Loucy (cell line): ENCODE data around the gene CHEK2.

Source experiments
- H2AFZ ChIP-seq: fragments of 200-600 bp; sonication (generic); 2 replicates; pipeline ENCODE4 v1.6.0; 2016; ENCODE audit warnings: antibody characterized with exemption, mild to moderate bottlenecking, low read length, moderate library complexity
- H3F3A ChIP-seq: fragments of 200-600 bp; 2 replicates; pipeline ENCODE4 v1.6.0; 2016; ENCODE audit warnings: antibody characterized with exemption, low read depth, mild to moderate bottlenecking
- H3K27me3 ChIP-seq: fragments of 200-600 bp; sonication (generic); 2 replicates; pipeline ENCODE4 v1.6.1; 2014; ENCODE audit warnings: low read length, mild to moderate bottlenecking; ENCODE audit not compliant: insufficient read depth, poor library complexity, severe bottlenecking
- H3K36me3 ChIP-seq: fragments of 200-600 bp; sonication (generic); 2 replicates; pipeline ENCODE4 v1.6.1; 2016; ENCODE audit warnings: low read length; ENCODE audit not compliant: insufficient read depth
- H3K4me1 ChIP-seq: fragments of 200-600 bp; sonication (generic); 2 replicates; pipeline ENCODE4 v1.5.1; 2014; ENCODE audit warnings: low read length, mild to moderate bottlenecking; ENCODE audit not compliant: insufficient read depth, poor library complexity, severe bottlenecking
- H3K4me2 ChIP-seq: fragments of 200-600 bp; sonication (generic); 2 replicates; pipeline ENCODE4 v1.6.0; 2014; ENCODE audit warnings: antibody characterized with exemption, low read length, low read depth, mild to moderate bottlenecking; ENCODE audit not compliant: poor library complexity, severe bottlenecking
- H3K4me3 ChIP-seq: fragments of 200-600 bp; sonication (generic); 2 replicates; pipeline ENCODE4 v1.5.1; 2014; ENCODE audit warnings: low read length, mild to moderate bottlenecking, mixed read lengths; ENCODE audit not compliant: poor library complexity, severe bottlenecking
- H3K79me2 ChIP-seq: fragments of 200-600 bp; sonication (generic); 2 replicates; pipeline ENCODE4 v1.6.1; 2014; ENCODE audit warnings: low read length; ENCODE audit not compliant: insufficient read depth
- H3K9ac ChIP-seq: fragments of 200-600 bp; sonication (generic); 2 replicates; pipeline ENCODE4 v1.6.0; 2014; ENCODE audit warnings: mild to moderate bottlenecking, low read depth, low read length, moderate library complexity; ENCODE audit not compliant: poor library complexity, severe bottlenecking
- H3K9me2 ChIP-seq: fragments of 200-600 bp; sonication (generic); replicated peaks from 2 replicates; pipeline ENCODE4 v1.6.1; 2016; ENCODE audit warnings: low read depth, low read length, mixed read lengths
- H3K9me3 ChIP-seq: fragments of 200-600 bp; sonication (generic); 2 replicates; pipeline ENCODE4 v1.6.1; 2014; ENCODE audit warnings: mild to moderate bottlenecking, antibody characterized with exemption, low read length, low read depth; ENCODE audit not compliant: insufficient read depth
- H4K20me1 ChIP-seq: fragments of 200-600 bp; sonication (generic); 2 replicates; pipeline ENCODE4 v1.6.0; 2014; ENCODE audit warnings: antibody characterized with exemption, low read length, mild to moderate bottlenecking; ENCODE audit not compliant: insufficient read depth, poor library complexity, severe bottlenecking
- CTCF ChIP-seq: fragments of 200-600 bp; sonication (generic); conservative IDR thresholded peaks from 2 replicates; pipeline ENCODE4 v1.5.1; 2014; ENCODE audit warnings: mild to moderate bottlenecking, antibody characterized with exemption, low read length
- EZH2phosphoT487 ChIP-seq: fragments of 200-600 bp; IDR thresholded peaks from 2 replicates; pipeline ENCODE4 v1.6.1; 2018; ENCODE audit warnings: antibody characterized with exemption, mild to moderate bottlenecking, moderate library complexity, borderline replicate concordance

Gene CHEK2

GRCh38 chr22:28741785-28742561 is at the start of gene CHEK2, which contains the start of gene HSCB:
CHEK2 (minus strand) TSS chr22:28741820; CDS start chr22:28734721, 7,099 bp downstream.
HSCB (plus strand) TSS chr22:28742039; CDS start chr22:28742096, 57 bp downstream.
- peaks cover 58% of the 10 kb centered on the region for H3K79me2 ChIP-seq
- peaks cover 37% of the 10 kb centered on the region for H3K4me1 ChIP-seq
- H4K20me1 ChIP-seq, result no peaks in the 10 kb centered on the region
- H3K4me3 ChIP-seq, result peak within 1 kb of the TSS; percentile 86
- no peaks in the 10 kb centered on the region for H3F3A ChIP-seq
- H3K27me3 ChIP-seq, result no peaks in the 10 kb centered on the region
- H3K9me3 ChIP-seq, result no peaks in the 10 kb centered on the region
- H3K9me2 ChIP-seq, result no peaks in the 10 kb centered on the region
- TF ChIP-seq CTCF (peak; percentile 35; the same call in 1 of the 2 replicates), EZH2phosphoT487 (no peak)
- peak within 1 kb of the TSS; percentile 87 for H3K9ac ChIP-seq
- H3K36me3 ChIP-seq, result peaks cover 4% of the 10 kb centered on the region; the same call in 1 of the 2 replicates
- peak within 1 kb of the TSS; percentile 96 for H3K4me2 ChIP-seq
- H2AFZ ChIP-seq, result peak within 1 kb of the TSS; percentile 94

- TF ChIP-seq CTCF (no peak), EZH2phosphoT487 (no peak)
- H3K4me3 ChIP-seq, result no peak overlapping the region
- no peaks in the 10 kb centered on the region for H3K9me2 ChIP-seq
- peaks cover 31% of the 10 kb centered on the region for H3F3A ChIP-seq
- peaks cover 45% of the 10 kb centered on the region for H3K79me2 ChIP-seq
- H2AFZ ChIP-seq, result no peak overlapping the region
- H4K20me1 ChIP-seq, result peaks cover 22% of the 10 kb centered on the region
- no peaks in the 10 kb centered on the region for H3K27me3 ChIP-seq
- H3K9ac ChIP-seq, result no peak overlapping the region
- peaks cover 50% of the 10 kb centered on the region for H3K4me1 ChIP-seq
- no peaks in the 10 kb centered on the region for H3K9me3 ChIP-seq
- H3K4me2 ChIP-seq, result peak overlapping the region; percentile 64
- peaks cover 52% of the 10 kb centered on the region for H3K36me3 ChIP-seq
These were observed 49.5 kb upstream of the CHEK2 start for GRCh38 chr22:28791124-28791523.

- Histone ChIP-seq H3F3A (peaks cover 12% of the 10 kb centered on the region), H4K20me1 (peaks cover 5% of the 10 kb centered on the region), H3K9ac (no peak overlapping the region), H3K79me2 (peaks cover 35% of the 10 kb centered on the region), H3K9me2 (no peaks in the 10 kb centered on the region), H3K36me3 (peaks cover 53% of the 10 kb centered on the region), H3K4me2 (no peak overlapping the region), H2AFZ (no peak overlapping the region), H3K4me1 (peaks cover 32% of the 10 kb centered on the region), H3K4me3 (no peak overlapping the region), H3K27me3 (no peaks in the 10 kb centered on the region), H3K9me3 (no peaks in the 10 kb centered on the region)
- TF ChIP-seq CTCF, result no peak
- TF ChIP-seq EZH2phosphoT487, result no peak
These were observed 47.0 kb upstream of the CHEK2 start for GRCh38 chr22:28788601-28789000.
